ENCODE results near the gene TMEM169.
A peak's percentile ranks its signal among the peaks of the same experiment; 100 is the strongest.
"Not testable (repeated sequence)": the region's sequence is repeated elsewhere in the genome, so short reads cannot be mapped to it uniquely, and the experiment has no call there.

The TMEM169 gene

GRCh38 chr2:216130346-216130971 is 48.7 kb downstream of the TMEM169 start:
- no peak for DNase-seq (ENCODE audit: extremely low read depth in 1 of 2, low read depth in 1 of 2)

GRCh38 chr2:216131175-216131926 is 49.6 kb downstream of the TMEM169 start:
- no peak for DNase-seq (ENCODE audit: extremely low read depth in 1 of 2, low read depth in 1 of 2)

- DNase-seq (ENCODE audit: extremely low read depth in 1 of 2, low read depth in 1 of 2), result no peak
Observed at GRCh38 chr2:216132585-216132984, 50.9 kb downstream of the TMEM169 start.

GRCh38 chr2:216133397-216133796 is 51.7 kb downstream of the TMEM169 start:
- no peak for DNase-seq (ENCODE audit: extremely low read depth in 1 of 2, low read depth in 1 of 2)

- DNase-seq (ENCODE audit: extremely low read depth in 1 of 2, low read depth in 1 of 2), result no peak
Observed at GRCh38 chr2:216134958-216135541, 53.3 kb downstream of the TMEM169 start.

GRCh38 chr2:216139884-216140283 is 58.2 kb downstream of the TMEM169 start:
- DNase-seq (ENCODE audit: extremely low read depth in 1 of 2, low read depth in 1 of 2), result no peak

GRCh38 chr2:216141516-216141915 is 59.8 kb downstream of the TMEM169 start:
- not testable (repeated sequence) for DNase-seq (ENCODE audit: extremely low read depth in 1 of 2, low read depth in 1 of 2)

GRCh38 chr2:216142540-216142939 is 60.8 kb downstream of the TMEM169 start:
- DNase-seq (ENCODE audit: extremely low read depth in 1 of 2, low read depth in 1 of 2), result peak in 1 of 2 donors; percentile 27

GRCh38 chr2:216144372-216144771 is 62.7 kb downstream of the TMEM169 start:
- no peak for DNase-seq (ENCODE audit: extremely low read depth in 1 of 2, low read depth in 1 of 2)

GRCh38 chr2:216144857-216145256 is 63.1 kb downstream of the TMEM169 start:
- no peak for DNase-seq (ENCODE audit: extremely low read depth in 1 of 2, low read depth in 1 of 2)

GRCh38 chr2:216146573-216146972 is 64.9 kb downstream of the TMEM169 start:
- DNase-seq (ENCODE audit: extremely low read depth in 1 of 2, low read depth in 1 of 2), result no peak

GRCh38 chr2:216147172-216148131 is 65.7 kb downstream of the TMEM169 start:
- DNase-seq (ENCODE audit: extremely low read depth in 1 of 2, low read depth in 1 of 2), result no peak

- no peak for DNase-seq (ENCODE audit: extremely low read depth in 1 of 2, low read depth in 1 of 2)
Observed at GRCh38 chr2:216148983-216149382, 67.3 kb downstream of the TMEM169 start.

- DNase-seq (ENCODE audit: extremely low read depth in 1 of 2, low read depth in 1 of 2), result no peak
Observed at GRCh38 chr2:216149741-216150140, 68.0 kb downstream of the TMEM169 start.

- DNase-seq (ENCODE audit: extremely low read depth in 1 of 2, low read depth in 1 of 2), result no peak
Observed at GRCh38 chr2:216151313-216152025, 69.8 kb downstream of the TMEM169 start.
